GM19328 (cell line): ENCODE results near the gene CD96.
"Not testable (repeated sequence)": the region's sequence is repeated elsewhere in the genome, so short reads cannot be mapped to it uniquely, and the experiment has no call there.

ENCODE experiments used
- ATAC-seq: cut with Tn5 transposase; IDR thresholded peaks from one replicate; pipeline ENCODE4 v1.9.1; 2021; ENCODE audit warnings: mild to moderate bottlenecking, moderate library complexity; ENCODE audit not compliant: unreplicated experiment

Gene CD96

DNA sequence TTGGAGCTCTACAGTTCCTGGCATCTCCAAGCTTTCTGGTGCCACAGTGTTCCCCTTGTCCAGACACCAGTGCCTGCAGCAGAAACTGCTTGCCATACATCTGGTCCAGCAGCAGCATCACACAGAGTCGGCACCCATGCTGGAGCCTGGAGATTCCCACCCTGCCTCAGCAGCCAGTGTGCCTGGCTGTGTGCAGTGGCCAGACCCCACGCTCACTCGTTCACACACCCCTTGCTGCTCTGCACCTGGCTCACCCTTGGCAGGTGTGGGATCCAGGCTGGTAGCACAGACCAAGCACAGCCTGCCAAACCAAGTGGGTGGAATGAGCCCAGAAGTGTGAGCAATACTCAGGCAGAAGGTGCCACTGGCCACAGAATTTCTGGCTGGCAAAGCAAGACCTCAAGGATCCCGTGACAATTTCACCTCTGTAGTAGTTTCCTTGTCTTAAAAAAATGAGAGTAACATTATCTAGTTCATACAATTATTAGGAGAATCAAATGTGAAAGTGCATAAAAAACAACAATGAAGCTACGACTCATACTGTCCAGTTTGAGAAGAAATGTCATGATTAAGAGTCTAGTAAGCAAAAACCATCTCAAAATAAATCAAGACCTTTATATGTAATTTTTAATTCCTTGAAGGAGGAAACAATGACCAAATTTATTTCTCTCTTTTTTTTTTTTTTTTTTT lies 76.1 kb downstream of the CD96 start:
- no peak for ATAC-seq

- no peak for ATAC-seq
Measured at GRCh38 chr3:111618945-111619344, 76.9 kb downstream of the CD96 start.

DNA sequence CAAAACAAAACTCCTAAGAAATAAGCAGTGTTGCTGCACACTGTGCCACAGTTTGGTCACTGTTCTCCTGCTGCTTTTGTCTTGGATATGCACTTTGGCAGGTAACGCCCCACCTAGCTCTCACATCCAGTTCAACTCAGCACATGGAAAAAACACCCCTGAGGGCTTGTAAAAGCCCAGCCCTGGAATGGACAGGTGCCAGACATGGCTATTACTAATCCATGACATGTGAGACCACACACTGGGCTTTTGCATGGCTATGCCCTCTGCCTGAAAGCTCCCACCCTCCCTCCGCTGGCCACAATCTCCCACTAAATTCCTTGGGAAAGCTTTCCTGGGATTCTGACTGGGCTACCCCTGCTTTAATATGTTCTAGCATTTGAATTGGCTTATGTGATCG lies 77.8 kb downstream of the CD96 start:
- ATAC-seq: no peak

DNA sequence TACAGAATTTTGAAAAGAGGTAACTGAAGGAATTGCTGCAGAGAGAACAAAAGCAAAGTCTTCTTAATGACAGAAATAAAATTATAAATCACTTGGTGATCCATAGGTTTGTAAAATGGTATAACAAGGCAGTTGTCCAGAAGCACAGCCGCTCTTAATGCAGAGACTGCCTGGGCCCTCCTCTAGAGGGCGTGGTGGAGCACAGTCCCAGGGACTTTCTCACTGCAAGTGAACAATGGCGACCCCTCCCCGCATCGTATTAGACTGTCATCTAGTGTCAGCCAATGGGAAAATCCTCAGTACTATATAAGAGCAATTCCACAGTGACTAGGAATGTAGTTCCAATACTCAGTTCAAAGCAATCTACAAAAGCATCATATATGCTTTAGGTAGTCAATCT lies 79.5 kb downstream of the CD96 start:
- no peak for ATAC-seq

DNA sequence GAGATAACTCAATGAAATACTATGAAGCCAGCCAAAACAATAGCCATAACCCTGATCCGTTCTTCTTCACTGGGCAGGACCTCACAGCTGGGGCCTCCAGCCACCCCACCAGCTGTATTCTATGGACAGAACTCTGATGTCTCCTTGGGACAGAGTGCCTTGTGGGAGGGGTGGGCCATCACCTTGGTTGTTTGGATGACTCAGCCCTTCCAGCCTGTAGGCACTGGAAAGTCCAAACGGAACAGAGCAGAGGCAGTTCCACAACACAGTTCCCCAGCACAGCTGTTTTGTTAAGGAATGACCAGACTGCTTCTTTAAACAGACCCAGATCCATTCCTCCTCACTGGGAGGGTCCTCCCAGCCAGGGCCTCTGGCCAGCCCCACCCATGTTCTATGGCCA lies 85.1 kb downstream of the CD96 start:
- ATAC-seq: no peak

DNA sequence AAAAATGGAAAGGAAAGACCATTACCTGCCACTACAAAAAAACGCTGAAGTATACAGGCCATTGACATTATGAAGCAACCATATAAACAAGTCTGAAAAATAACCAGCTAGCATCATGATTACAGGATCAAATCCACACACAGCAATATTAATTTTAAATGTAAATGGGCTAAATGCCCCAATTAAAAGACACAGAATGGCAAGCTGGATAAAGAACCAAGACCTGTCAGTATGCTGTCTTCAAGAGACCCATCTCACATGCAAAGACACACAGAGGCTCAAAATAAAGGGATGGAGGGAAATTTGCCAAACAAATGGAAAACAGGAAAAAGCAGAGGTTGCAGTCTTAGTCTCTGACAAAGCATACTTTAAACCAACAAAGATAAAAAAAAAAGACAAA lies 87.0 kb downstream of the CD96 start:
- ATAC-seq: not testable (repeated sequence)

DNA sequence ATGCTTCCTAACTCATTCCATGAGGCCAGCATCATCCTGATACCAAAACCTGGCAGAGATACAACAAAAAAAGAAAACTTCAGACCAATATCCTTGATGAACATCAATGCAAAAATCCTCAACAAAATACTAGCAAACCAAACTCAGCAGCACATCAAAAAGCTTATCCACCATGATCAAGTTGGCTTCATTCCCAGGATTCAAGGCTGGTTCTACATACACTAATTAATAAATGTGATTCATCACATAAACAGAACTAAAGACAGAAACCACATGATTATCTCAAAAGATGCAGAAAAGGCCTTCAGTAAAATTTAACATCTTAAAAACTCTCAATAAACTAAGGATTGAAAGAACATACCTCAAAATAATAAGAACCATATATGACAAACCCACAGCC lies 88.6 kb downstream of the CD96 start:
- ATAC-seq: not testable (repeated sequence)

- ATAC-seq: no peak
Measured at GRCh38 chr3:111635403-111635802, 93.4 kb downstream of the CD96 start.

DNA sequence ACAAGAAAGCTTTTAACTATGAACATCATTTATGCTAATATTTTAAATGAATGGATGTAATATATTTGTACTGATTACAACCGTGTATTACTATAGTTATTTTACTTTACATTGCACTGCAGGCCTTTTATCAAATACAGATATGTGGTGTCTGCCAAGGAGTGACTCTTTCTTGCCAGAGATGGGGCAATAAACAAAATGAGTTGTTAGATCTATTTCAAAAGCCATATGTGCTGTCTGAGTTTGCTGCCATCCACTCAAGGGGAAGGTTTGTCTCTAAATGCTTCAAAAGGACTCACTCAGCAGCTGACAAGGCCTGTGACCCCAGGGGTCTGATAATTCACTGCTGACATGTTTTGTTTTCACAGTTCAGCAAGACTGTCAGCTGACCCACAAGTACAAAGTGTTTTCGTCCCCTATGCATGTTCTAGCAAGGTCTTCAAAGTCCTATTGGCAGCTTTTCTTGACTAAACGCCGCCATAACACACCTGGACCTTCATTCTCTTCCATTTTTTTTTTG lies 94.4 kb downstream of the CD96 start:
- no peak for ATAC-seq

- ATAC-seq: no peak
Measured at GRCh38 chr3:111639316-111639715, 97.3 kb downstream of the CD96 start.

- no peak for ATAC-seq
Measured at GRCh38 chr3:111648991-111649579, 107.1 kb downstream of the CD96 start.

DNA sequence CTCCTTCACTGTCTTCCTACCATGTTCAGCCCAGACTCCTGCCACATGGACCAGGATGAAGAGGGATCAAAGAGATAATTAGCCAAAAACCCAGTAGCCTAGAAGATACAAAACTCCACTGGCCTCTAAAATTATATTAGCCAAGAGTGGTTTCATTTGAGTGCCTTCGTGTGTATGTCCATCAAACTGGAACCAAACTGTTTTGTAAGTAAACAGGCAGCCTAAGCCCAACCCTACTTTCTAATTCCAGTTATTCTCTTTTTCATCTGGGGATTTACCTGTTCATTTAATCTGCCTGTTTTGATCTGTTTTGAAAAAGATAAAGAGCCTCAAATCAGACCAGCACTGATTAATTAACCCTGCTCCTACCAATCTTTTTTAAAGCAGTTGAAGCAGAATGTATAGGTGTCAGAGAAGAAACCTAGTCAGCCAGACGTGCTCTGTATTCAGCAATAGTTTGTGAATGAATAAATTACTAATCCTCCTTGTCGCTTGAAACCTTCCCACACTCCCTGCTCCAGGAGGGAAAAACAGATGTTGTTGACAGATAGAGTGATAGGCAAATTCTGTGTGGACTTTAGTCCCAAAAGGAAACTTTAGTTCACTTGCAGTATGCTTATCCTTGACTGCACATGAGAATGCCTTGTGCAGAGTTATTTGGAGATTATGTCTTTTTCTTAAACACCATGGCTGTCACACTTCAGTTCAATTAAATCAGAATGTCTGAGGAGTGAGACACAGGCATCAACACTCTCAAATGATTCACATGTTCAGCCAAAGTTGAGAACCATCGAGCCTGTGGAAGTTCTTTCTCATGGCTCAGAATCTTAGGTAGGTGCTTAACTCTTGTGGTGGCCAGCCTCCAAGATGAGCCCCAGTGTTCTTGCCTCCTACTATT lies 108.6 kb downstream of the CD96 start:
- no peak for ATAC-seq

DNA sequence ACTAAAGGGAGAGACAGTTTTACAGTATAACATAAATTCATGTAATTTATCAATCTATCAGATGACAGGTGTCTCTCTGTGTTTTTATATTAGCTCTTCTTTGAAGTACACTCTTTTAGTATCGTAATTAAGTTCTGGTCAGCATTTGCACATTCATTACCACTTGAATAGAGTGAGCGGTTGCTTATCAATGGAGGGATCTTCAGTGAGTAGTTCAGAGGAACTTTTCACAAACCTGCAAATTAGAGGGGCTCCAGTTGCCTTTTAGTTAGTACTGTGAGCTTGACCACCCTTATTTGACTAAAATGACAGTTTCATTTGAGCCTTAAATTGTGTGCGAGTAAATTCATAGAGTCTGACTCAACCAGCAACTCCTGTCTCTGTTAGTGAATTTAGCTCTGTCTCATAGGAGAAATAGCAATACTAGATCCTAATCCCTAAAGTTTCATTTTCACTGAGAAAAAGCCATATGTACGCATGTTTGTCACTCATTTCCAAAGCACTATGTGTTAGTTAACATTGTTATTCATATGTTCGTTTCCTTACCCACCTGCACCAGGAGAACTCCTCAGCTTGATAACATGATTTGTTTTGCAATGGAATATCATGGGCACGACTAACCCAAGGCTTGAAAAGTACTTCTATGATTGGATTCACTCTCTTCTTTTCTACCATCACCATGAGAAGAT lies 110.6 kb downstream of the CD96 start:
- ATAC-seq: no peak

- no peak for ATAC-seq
Measured at GRCh38 chr3:111653766-111654165, 111.8 kb downstream of the CD96 start.

- ATAC-seq: no peak
Measured at GRCh38 chr3:111662012-111662411, 120.0 kb downstream of the CD96 start.

GRCh38 chr3:111662907-111663306 lies 120.9 kb downstream of the CD96 start:
- ATAC-seq: no peak

GRCh38 chr3:111666041-111666735 lies 124.2 kb downstream of the CD96 start:
- no peak for ATAC-seq

DNA sequence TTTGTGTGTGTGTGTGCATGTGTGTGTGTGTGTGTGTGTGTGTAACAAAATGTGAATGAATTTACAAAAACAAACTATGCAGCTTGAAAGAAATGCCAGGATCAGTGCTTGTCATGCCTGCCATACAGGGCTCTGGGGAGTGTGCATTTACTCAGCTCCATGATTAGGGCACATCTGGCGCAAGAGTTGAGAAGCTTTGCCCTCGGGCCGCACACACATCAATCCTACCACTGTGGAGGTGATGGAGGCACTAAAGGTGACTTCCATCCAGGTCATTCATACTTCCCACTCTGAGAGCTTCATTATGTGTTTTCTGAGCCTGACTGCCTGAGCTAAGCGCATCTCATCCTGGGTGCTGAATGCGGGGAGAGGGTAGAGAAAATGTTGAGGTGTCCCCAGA lies 125.2 kb downstream of the CD96 start:
- ATAC-seq: no peak

DNA sequence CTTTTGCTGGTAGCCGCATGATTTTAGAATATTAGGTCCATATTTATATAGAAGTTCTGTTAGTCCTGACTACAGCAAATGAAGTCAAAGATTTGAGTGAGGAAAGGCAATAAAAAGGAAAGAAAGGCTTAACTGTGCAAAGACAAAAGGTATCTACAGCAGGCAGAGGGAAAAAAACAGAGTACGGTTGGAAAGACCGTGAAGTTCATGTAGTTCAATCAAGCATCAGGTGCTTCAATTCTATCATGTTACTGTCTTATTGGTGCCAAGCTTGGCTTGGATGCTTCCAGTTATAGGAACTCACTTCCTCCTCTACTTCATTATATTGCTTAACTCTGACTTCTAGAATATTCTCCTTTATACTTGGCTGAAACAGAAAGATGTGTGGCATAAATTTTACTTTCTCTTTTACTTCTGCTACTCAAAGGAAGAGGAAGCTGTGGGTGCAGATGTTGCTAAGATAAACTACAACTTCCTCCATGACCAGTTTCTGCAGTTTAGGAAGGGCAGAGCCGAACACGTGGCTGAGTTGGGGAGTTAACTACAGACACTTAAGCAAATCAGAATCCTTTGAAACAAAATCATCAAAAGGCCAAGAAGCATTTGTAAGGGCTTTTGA lies 125.7 kb downstream of the CD96 start:
- peak; percentile 98 for ATAC-seq

DNA sequence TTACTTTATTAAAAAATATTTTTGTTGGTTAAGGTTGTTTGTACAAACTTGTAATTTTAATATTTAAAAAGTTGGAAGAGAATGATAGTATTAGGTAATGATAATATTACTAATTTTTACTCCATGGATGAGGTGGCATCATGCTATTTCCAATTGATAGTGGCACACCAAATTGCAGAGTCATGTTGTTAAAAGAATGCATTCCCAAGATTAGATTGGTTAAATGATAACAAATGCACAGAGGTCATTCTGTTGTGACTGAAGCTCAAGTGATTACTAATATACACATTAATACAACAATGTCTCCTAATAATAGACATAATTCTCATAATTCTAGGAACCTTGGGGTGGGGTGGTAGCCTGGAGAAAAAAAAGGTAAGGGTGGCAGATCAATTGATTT lies 126.3 kb downstream of the CD96 start:
- no peak for ATAC-seq
